Measurements from ENCODE around the gene ITGB6. TPM values are rescaled to one million over a fixed set of nuclear protein-coding genes. Genes with fewer than 3 reads are reported as not detected.

The ITGB6 gene
- total and polyA plus RNA-seq, 10 of the 15 experiments (the other 5 are each of a cell fraction or from before 2014, with no cell fraction given): 0.04 TPM; not detected in 9

DNA sequence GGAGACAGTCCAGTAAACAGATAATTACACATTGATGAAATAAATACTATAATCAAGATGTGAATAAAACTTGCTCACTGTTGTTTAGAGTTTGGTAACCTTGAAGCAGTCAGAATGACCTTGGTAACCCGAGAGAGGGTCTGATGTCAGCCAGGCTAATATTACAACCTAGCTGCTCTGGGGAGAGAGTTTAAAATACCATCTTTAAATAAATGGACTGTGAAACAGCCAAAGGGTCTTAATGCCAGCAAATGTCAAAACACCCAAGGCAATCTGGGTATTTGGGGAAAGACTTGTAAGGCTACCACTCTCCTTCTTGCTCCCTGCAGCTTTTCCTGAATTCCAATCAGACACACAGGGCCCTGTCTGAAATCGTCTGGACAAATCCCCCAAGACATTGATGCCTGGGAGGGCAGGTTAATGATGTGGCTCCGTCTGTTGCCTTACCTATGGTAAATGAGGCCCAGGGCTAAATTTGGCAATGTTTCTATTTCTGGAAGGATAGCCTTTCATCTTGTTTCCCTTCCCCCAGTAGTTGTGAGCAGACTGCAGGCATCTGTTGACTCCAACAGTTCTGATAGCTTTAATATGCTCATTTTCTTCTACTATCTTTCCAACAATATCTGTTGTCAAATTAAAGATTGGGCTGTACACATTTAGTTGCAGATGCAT, 43.0 kb upstream of the ITGB6 start (continued):
- no peak for TF ChIP-seq BHLHE40 (IDR thresholded peaks at IDR 0.05; ENCODE audit: borderline replicate concordance in 1 of 2, low read depth in 2 of 2, low read length in 1 of 2)
- TF ChIP-seq EP300 (IDR thresholded peaks at IDR 0.05; ENCODE audit: borderline replicate concordance in 1 of 2, control insufficient read depth in 1 of 2, low read depth in 2 of 2, low read length in 2 of 2): no peak
- TF ChIP-seq TARDBP (IDR thresholded peaks at IDR 0.05; ENCODE audit: borderline replicate concordance): no peak
- no peak for TF ChIP-seq TCF3 (IDR thresholded peaks at IDR 0.05; ENCODE audit: borderline replicate concordance, insufficient read depth, low read depth, low read length)
- TF ChIP-seq CBFB (IDR thresholded peaks at IDR 0.05; ENCODE audit: low read depth): no peak
- TF ChIP-seq POLR2AphosphoS5 (IDR thresholded peaks at IDR 0.05; ENCODE audit: low read length): no peak
- no peak for TF ChIP-seq STAT1 (conservative IDR thresholded peaks at IDR 0.05)
- no peak for TF ChIP-seq FOS (IDR thresholded peaks at IDR 0.05; ENCODE audit: borderline replicate concordance, extremely low read depth, insufficient read length)
- no peak for TF ChIP-seq PAX5 (IDR thresholded peaks at IDR 0.05; ENCODE audit: borderline replicate concordance, low read depth, low read length)
- TF ChIP-seq BMI1 (IDR thresholded peaks at IDR 0.05; ENCODE audit: borderline replicate concordance): no peak
- TF ChIP-seq GABPA (IDR thresholded peaks at IDR 0.05; ENCODE audit: low read depth): no peak
- no peak for TF ChIP-seq NFYB (IDR thresholded peaks at IDR 0.05; ENCODE audit: insufficient read depth, low read depth, low read length)
- no peak for TF ChIP-seq SREBF2 (IDR thresholded peaks at IDR 0.05; ENCODE audit: low read length)

All from GM12878 (cell line).